HFFc6 (cell line): ENCODE data around the gene OSGEP. TPM values are rescaled to one million over a fixed set of nuclear protein-coding genes. Genes with fewer than 3 reads are reported as not detected.
"Not testable (repeated sequence)": the region's sequence is repeated elsewhere in the genome, so short reads cannot be mapped to it uniquely, and the experiment has no call there.

Experiments used
- DNase-seq: peaks from one replicate; pipeline ENCODE4 v3.0.0-alpha.2; 2018
- H3K27ac Mint-ChIP-seq: 2 replicates; pipeline ENCODE4 v1.8.0; 2020; ENCODE audit warnings: mild to moderate bottlenecking, mixed read lengths
- H3K27me3 Mint-ChIP-seq: 2 replicates; pipeline ENCODE4 v1.8.0; 2021; ENCODE audit warnings: mild to moderate bottlenecking, moderate library complexity, mixed read lengths; ENCODE audit not compliant: insufficient read depth
- H3K36me3 Mint-ChIP-seq: 2 replicates; pipeline ENCODE4 v1.8.0; 2021; ENCODE audit warnings: low read depth, mixed read lengths
- H3K4me1 Mint-ChIP-seq: 2 replicates; pipeline ENCODE4 v1.8.0; 2020; ENCODE audit warnings: low read depth, mixed read lengths
- H3K4me3 Mint-ChIP-seq: 2 replicates; pipeline ENCODE4 v1.8.0; 2020; ENCODE audit warnings: mild to moderate bottlenecking, moderate library complexity, mixed read lengths
- H3K9me3 Mint-ChIP-seq: 2 replicates; pipeline ENCODE4 v1.8.0; 2020; ENCODE audit warnings: mild to moderate bottlenecking, mixed read lengths
- CTCF ChIP-seq: fragments of 200-600 bp; sonication (generic); IDR thresholded peaks from 2 replicates; pipeline ENCODE4 v1.5.0; 2021; ENCODE audit warnings: antibody characterized with exemption, mild to moderate bottlenecking
- total RNA-seq, 6 experiments: library from RNA; stranded (reverse); fragmentation: NEBNext Ultra II Directional; extraction: Animal tissue kit (Norgen Biotek cat#: 25700); gene quantifications; 2 replicates in 1 of 6; 3 replicates in 5 of 6; pipeline ENCODE4 v1.2.3, GENCODE V29; 2021

Gene OSGEP
- total RNA-seq, 6 experiments from 2014 or later: 26.4 to 33.8 (median 30.7) TPM

GRCh38 chr14:20460458-20461224 is 6.0 kb upstream of the OSGEP start:
- Mint-ChIP-seq H3K36me3 (peaks cover 16% of the 10 kb centered on the region; the same call in 1 of the 2 replicates), H3K27me3 (peaks cover 7% of the 10 kb centered on the region), H3K27ac (peak overlapping the region; percentile 75), H3K4me1 (peaks cover 26% of the 10 kb centered on the region), H3K4me3 (peak overlapping the region; percentile 96), H3K9me3 (no peaks in the 10 kb centered on the region)
- no peak for TF ChIP-seq CTCF
- no peak for DNase-seq

- H3K4me1 Mint-ChIP-seq: peaks cover 26% of the 10 kb centered on the region
Observed at GRCh38 chr14:20458031-20458789, 3.6 kb upstream of the OSGEP start.

GRCh38 chr14:20456971-20457370 is 2.4 kb upstream of the OSGEP start:
- Mint-ChIP-seq H3K9me3 (no peaks in the 10 kb centered on the region), H3K4me3 (no peak overlapping the region), H3K36me3 (peaks cover 21% of the 10 kb centered on the region; the same call in 1 of the 2 replicates), H3K27me3 (peaks cover 2% of the 10 kb centered on the region; the same call in 1 of the 2 replicates), H3K27ac (no peak overlapping the region), H3K4me1 (peaks cover 21% of the 10 kb centered on the region)
- DNase-seq: no peak
- TF ChIP-seq CTCF: no peak

More at GRCh38 chr14:20458031-20458789, 3.6 kb upstream of the OSGEP start:
- Mint-ChIP-seq H3K4me3 (no peak overlapping the region), H3K36me3 (peaks cover 16% of the 10 kb centered on the region; the same call in 1 of the 2 replicates), H3K9me3 (no peaks in the 10 kb centered on the region), H3K27me3 (peaks cover 2% of the 10 kb centered on the region; the same call in 1 of the 2 replicates), H3K27ac (peak overlapping the region; percentile 55; the same call in 1 of the 2 replicates)
- no peak for TF ChIP-seq CTCF
- no peak for DNase-seq

GRCh38 chr14:20455355-20456300 is 1.0 kb upstream of the OSGEP start:
- peaks cover 2% of the 10 kb centered on the region; the same call in 1 of the 2 replicates for H3K27me3 Mint-ChIP-seq
- H3K36me3 Mint-ChIP-seq: peaks cover 27% of the 10 kb centered on the region
- H3K4me1 Mint-ChIP-seq: peaks cover 15% of the 10 kb centered on the region
- peak; percentile 84 for DNase-seq
- no peak overlapping the region for H3K27ac Mint-ChIP-seq
- no peaks in the 10 kb centered on the region for H3K9me3 Mint-ChIP-seq
- H3K4me3 Mint-ChIP-seq: no peak overlapping the region
- TF ChIP-seq CTCF: no peak

GRCh38 chr14:20452831-20453230 is 1.8 kb downstream of the OSGEP start:
- H3K27ac Mint-ChIP-seq, H3K9me3 Mint-ChIP-seq, DNase-seq, H3K4me1 Mint-ChIP-seq, H3K27me3 Mint-ChIP-seq: not testable (repeated sequence)
- Mint-ChIP-seq H3K36me3 (peaks cover 37% of the 10 kb centered on the region), H3K4me3 (0 out of 2 replicates have a peak overlapping the region, but pooled peaks have one; percentile 9)
